H1 (cell line): ENCODE measurements around the gene UBALD1. TPM values are rescaled to one million over a fixed set of nuclear protein-coding genes. Genes with fewer than 3 reads are reported as not detected.

ENCODE experiments used
- CTCF ChIA-PET: fragments of 300-600 bp; sonication (Branson Sonifier 250); formaldehyde crosslinking; loops from one replicate; lab custom pipeline; 2021; ENCODE audit not compliant: partially characterized antibody; lab: Charles Lee
- POLR2A ChIA-PET: fragments of 300-600 bp; sonication (Branson Sonifier 250); formaldehyde crosslinking; loops from one replicate; lab custom pipeline; 2021; ENCODE audit warnings: inconsistent platforms; ENCODE audit not compliant: partially characterized antibody; lab: Charles Lee
- DNase-seq, 2 experiments: peaks; one replicate each; pipeline versions ENCODE4 v3.0.0 to v3.0.0-alpha.2; 2010 to 2022; ENCODE audit warnings: low spot score in 2 of 2, low read depth in 1 of 2, mixed read lengths in 1 of 2
- FAIRE-seq: peaks from 2 replicates; lab custom pipeline; 2011; peaks lifted over from hg19 to GRCh38; lab: Jason Lieb, UNC
- H2AFZ ChIP-seq: 2 replicates; pipeline ENCODE4 v1.8.1; 2012; ENCODE audit warnings: low read length, inconsistent platforms
- H2AK5ac ChIP-seq: 2 replicates; pipeline ENCODE4 v1.6.1; 2013; ENCODE audit warnings: low read depth, low read length
- H2BK120ac ChIP-seq: replicated peaks from 2 replicates; pipeline ENCODE3; 2013; ENCODE audit warnings: low read depth, low read length, inconsistent platforms
- H2BK12ac ChIP-seq: 2 replicates; pipeline ENCODE4 v1.6.1; 2013; ENCODE audit warnings: low read depth, low read length
- H2BK15ac ChIP-seq: 2 replicates; pipeline ENCODE4 v1.6.1; 2013; ENCODE audit warnings: low read length
- H2BK20ac ChIP-seq: 2 replicates; pipeline ENCODE4 v1.6.1; 2013; ENCODE audit warnings: low read length
- H2BK5ac ChIP-seq: 2 replicates; pipeline ENCODE4 v1.6.1; 2013; ENCODE audit warnings: low read depth, low read length
- H3K14ac ChIP-seq: 2 replicates; pipeline ENCODE4 v1.6.1; 2013; ENCODE audit warnings: inconsistent platforms; ENCODE audit not compliant: insufficient read length
- H3K18ac ChIP-seq: 2 replicates; pipeline ENCODE4 v1.6.1; 2013; ENCODE audit warnings: low read length; ENCODE audit errors: extremely low read depth
- H3K23ac ChIP-seq: 2 replicates; pipeline ENCODE4 v1.6.1; 2013; ENCODE audit warnings: inconsistent platforms; ENCODE audit not compliant: insufficient read length
- H3K23me2 ChIP-seq: 2 replicates; pipeline ENCODE4 v1.6.1; 2013; ENCODE audit warnings: low read depth, low read length
- H3K27ac ChIP-seq: 2 replicates; pipeline ENCODE4 v1.6.1; 2011; ENCODE audit warnings: low read depth, low read length, inconsistent platforms
- H3K27me3 ChIP-seq, 4 experiments: replicated peaks in 1 of 4; 1 replicate in 1 of 4; 2 replicates in 3 of 4; pipeline versions ENCODE4 v1.6.1 to v1.8.1; 2011 to 2013; ENCODE audit warnings: low read length in 3 of 4, mild to moderate bottlenecking in 3 of 4, inconsistent platforms in 2 of 4, mixed read lengths in 2 of 4, moderate library complexity in 1 of 4; ENCODE audit not compliant: control insufficient read depth in 3 of 4, insufficient read depth in 3 of 4; ENCODE audit errors: extremely low read depth in 1 of 4
- H3K36me3 ChIP-seq, 4 experiments: 2 replicates each; pipeline versions ENCODE4 v1.6.1 to v1.8.1; 2011 to 2013; ENCODE audit warnings: mild to moderate bottlenecking in 4 of 4, low read length in 3 of 4, moderate library complexity in 2 of 4, control low read depth in 1 of 4, inconsistent platforms in 1 of 4; ENCODE audit not compliant: insufficient read depth in 4 of 4, control insufficient read depth in 2 of 4
- H3K4ac ChIP-seq: replicated peaks from 2 replicates; pipeline ENCODE3; 2013; ENCODE audit warnings: low read length, low read depth, mixed read lengths, inconsistent platforms; ENCODE audit not compliant: insufficient read length
- H3K4me1 ChIP-seq, 4 experiments: replicated peaks in 1 of 4; 1 replicate in 1 of 4; 2 replicates in 3 of 4; pipeline versions ENCODE4 v1.6.1 to v1.8.1; 2011 to 2013; ENCODE audit warnings: low read length in 3 of 4, inconsistent platforms in 2 of 4, mixed read lengths in 1 of 4; ENCODE audit not compliant: insufficient read depth in 4 of 4, control insufficient read depth in 3 of 4
- H3K4me2 ChIP-seq, 2 experiments: 2 replicates each; pipeline versions ENCODE4 v1.6.1 to v1.8.1; 2011 to 2013; ENCODE audit warnings: low read depth in 2 of 2, low read length in 2 of 2, control low read depth in 1 of 2, inconsistent platforms in 1 of 2, mild to moderate bottlenecking in 1 of 2; ENCODE audit not compliant: insufficient read depth in 1 of 2
- H3K4me3 ChIP-seq, 4 experiments: fragments of 200-600, 300-600 bp in 1 of 4; sonication (generic), shearing (Covaris generic), sonication (Bioruptor Twin) in 1 of 4; 2 replicates each; pipeline versions ENCODE4 v1.5.1 to v1.8.1; 2011 to 2016; ENCODE audit warnings: low read length in 4 of 4, low read depth in 3 of 4, control low read depth in 2 of 4, inconsistent platforms in 2 of 4, mild to moderate bottlenecking in 2 of 4, mixed read lengths in 1 of 4, moderate library complexity in 1 of 4; ENCODE audit not compliant: insufficient read depth in 2 of 4; ENCODE audit errors: extremely low read depth in 1 of 4
- H3K56ac ChIP-seq: replicated peaks from 2 replicates; pipeline ENCODE3; 2013; ENCODE audit warnings: low read depth, mild to moderate bottlenecking, mixed read lengths, low read length, inconsistent platforms; ENCODE audit not compliant: insufficient read length
- H3K79me1 ChIP-seq: 2 replicates; pipeline ENCODE4 v1.6.1; 2013; ENCODE audit warnings: low read depth, low read length, control low read depth
- H3K79me2 ChIP-seq, 2 experiments: 2 replicates each; pipeline versions ENCODE4 v1.6.1 to v1.8.1; 2012 to 2013; ENCODE audit warnings: low read length in 2 of 2, mild to moderate bottlenecking in 2 of 2, inconsistent platforms in 1 of 2; ENCODE audit not compliant: insufficient read depth in 2 of 2, control insufficient read depth in 1 of 2
- H3K9ac ChIP-seq, 4 experiments: replicated peaks in 1 of 4; 1 replicate in 1 of 4; 2 replicates in 3 of 4; pipeline versions ENCODE4 v1.6.1 to v1.8.1; 2011 to 2013; ENCODE audit warnings: low read depth in 3 of 4, low read length in 3 of 4, control low read depth in 2 of 4, mild to moderate bottlenecking in 2 of 4, moderate library complexity in 2 of 4, inconsistent platforms in 1 of 4; ENCODE audit errors: extremely low read depth in 1 of 4
- H3K9me3 ChIP-seq, 2 experiments: 2 replicates each; pipeline versions ENCODE4 v1.6.1 to v1.8.1; 2012 to 2013; ENCODE audit warnings: mild to moderate bottlenecking in 2 of 2, moderate library complexity in 2 of 2, control low read depth in 1 of 2, inconsistent platforms in 1 of 2, low read depth in 1 of 2, low read length in 1 of 2, mixed read lengths in 1 of 2; ENCODE audit not compliant: insufficient read depth in 2 of 2
- H4K20me1 ChIP-seq, 2 experiments: replicated peaks in 1 of 2; 2 replicates each; pipeline versions ENCODE3 to v1.8.1; 2011 to 2013; ENCODE audit warnings: inconsistent platforms in 2 of 2, low read length in 2 of 2, mild to moderate bottlenecking in 1 of 2; ENCODE audit not compliant: insufficient read depth in 2 of 2, control insufficient read depth in 1 of 2
- H4K5ac ChIP-seq: 2 replicates; pipeline ENCODE4 v1.6.1; 2013; ENCODE audit warnings: low read length, low read depth, mixed read lengths, inconsistent platforms; ENCODE audit not compliant: insufficient read length
- H4K8ac ChIP-seq: 2 replicates; pipeline ENCODE4 v1.8.0; 2013; ENCODE audit warnings: mild to moderate bottlenecking, moderate library complexity, low read length, inconsistent platforms; ENCODE audit not compliant: insufficient read depth; ENCODE audit errors: extremely low read depth
- H4K91ac ChIP-seq: replicated peaks from 2 replicates; pipeline ENCODE3; 2013; ENCODE audit warnings: low read length, mixed read lengths, inconsistent platforms; ENCODE audit not compliant: insufficient read length
- ASH2L ChIP-seq: fragments of 200-600, 300-600 bp; sonication (generic); IDR thresholded peaks from one replicate; pipeline ENCODE4 v1.7.1; 2017; ENCODE audit warnings: low read length
- CHD2 ChIP-seq: IDR thresholded peaks from 2 replicates; pipeline ENCODE4 v1.6.1; 2012; ENCODE audit warnings: low read length, improper control_type of control experiment
- POLR2A ChIP-seq, 2 experiments: IDR thresholded peaks; 1 replicate in 1 of 2; 2 replicates in 1 of 2; pipeline ENCODE4 v1.6.1; 2011; ENCODE audit warnings: low read depth in 2 of 2, low read length in 2 of 2, mild to moderate bottlenecking in 2 of 2; ENCODE audit errors: control extremely low read depth in 1 of 2
- POLR2AphosphoS5 ChIP-seq: IDR thresholded peaks from 2 replicates; pipeline ENCODE4 v1.6.1; 2011; ENCODE audit warnings: low read depth, low read length
- SIX5 ChIP-seq: IDR thresholded peaks from 2 replicates; pipeline ENCODE4 v1.6.1; 2011; ENCODE audit warnings: mild to moderate bottlenecking, low read depth, low read length
- SRF ChIP-seq: IDR thresholded peaks from 2 replicates; pipeline ENCODE4 v1.6.1; 2011; ENCODE audit warnings: mild to moderate bottlenecking, low read depth, low read length, moderate library complexity
- TAF1 ChIP-seq: IDR thresholded peaks from 2 replicates; pipeline ENCODE4 v1.6.1; 2011; ENCODE audit warnings: mild to moderate bottlenecking, low read depth, low read length
- TBP ChIP-seq: IDR thresholded peaks from 2 replicates; pipeline ENCODE4 v1.6.1; 2011; ENCODE audit warnings: low read depth, low read length, improper control_type of control experiment
- YY1 ChIP-seq: IDR thresholded peaks from 2 replicates; pipeline ENCODE4 v1.6.1; 2011; ENCODE audit warnings: low read depth, mild to moderate bottlenecking, low read length
- WGBS, 2 experiments: shearing (Covaris generic) in 1 of 2; methylation state at CpG; one replicate each; pipeline versions ENCODE4 v1.1.6 to v1.1.7; 2013 to 2015; ENCODE audit warnings: low lambda C conversion rate in 2 of 2, mixed read lengths in 2 of 2, inconsistent platforms in 1 of 2, low coverage in 1 of 2, missing lambda C conversion rate in 1 of 2; ENCODE audit not compliant: insufficient replicate concordance in 2 of 2, insufficient coverage in 1 of 2, insufficient read length in 1 of 2; ENCODE audit errors: extremely low coverage in 1 of 2, missing lambda C conversion rate in 1 of 2; 5-methylcytosine and 5-hydroxymethylcytosine counted together
- polyA plus RNA-seq, 7 experiments: library from polyadenylated mRNA; depleted of rRNA in 3 of 7; stranded (reverse) in 5 of 7; unstranded in 2 of 7; fragments of >200 nt in 5 of 7; fragments of 200-250 nt in 2 of 7; gene quantifications; 1 replicate in 5 of 7; 2 replicates in 1 of 7; 4 replicates in 1 of 7; pipeline versions ENCODE4 v1.2.1 to v1.2.3, GENCODE V29; 2011 to 2013; ENCODE audit warnings: missing spikeins in 2 of 7, mixed read lengths in 2 of 7
- total RNA-seq: library from RNA; stranded (reverse); fragmentation: NEBNext Ultra II Directional; extraction: Animal tissue kit (Norgen Biotek cat#: 25700); gene quantifications from 2 replicates; pipeline ENCODE4 v1.2.1, GENCODE V29; 2021
- TF ChIP-seq, protein P1 (sequence below), 3 experiments: IDR thresholded peaks; 1 replicate in 2 of 3; 2 replicates in 1 of 3; pipeline versions ENCODE4 v1.5.1 to v1.6.1; 2011; ENCODE audit warnings: low read length in 3 of 3, mild to moderate bottlenecking in 3 of 3, inconsistent platforms in 2 of 3, low read depth in 1 of 3, moderate library complexity in 1 of 3; ENCODE audit not compliant: insufficient read depth in 1 of 3; ENCODE audit errors: control extremely low read depth in 1 of 3
- TF ChIP-seq, protein P2 (sequence below): IDR thresholded peaks from 2 replicates; pipeline ENCODE4 v1.6.1; 2011; ENCODE audit warnings: low read length, improper control_type of control experiment
- TF ChIP-seq, protein P3 (sequence below): IDR thresholded peaks from 2 replicates; pipeline ENCODE4 v1.6.1; 2011; ENCODE audit warnings: low read depth, mild to moderate bottlenecking, low read length; ENCODE audit not compliant: insufficient read depth

UBALD1 gene
- total and polyA plus RNA-seq, 2 of the 8 experiments (the other 6 are each of a cell fraction or from before 2014, with no cell fraction given), result 28.6 to 62.0 TPM

DNA sequence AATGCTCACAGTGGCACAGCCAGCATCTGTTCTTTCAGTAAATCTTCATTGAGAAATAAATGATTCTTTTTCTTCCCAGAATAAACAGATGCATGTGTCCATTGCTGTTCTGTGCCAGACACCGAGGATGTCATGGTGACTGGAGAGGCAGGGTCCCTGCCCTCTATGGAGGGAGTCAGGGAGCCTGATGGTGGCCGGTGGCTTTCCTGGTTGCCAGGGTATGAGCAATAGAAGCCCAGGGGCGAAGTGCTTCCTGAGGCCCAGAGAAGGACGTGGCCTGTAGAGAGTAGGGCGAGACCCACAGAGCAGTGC, 48.7 kb upstream of the UBALD1 start:
- CTCF ChIA-PET, result interaction anchor here (0.9 to 1.5 kb wide), 2 partner anchors 143 to 153 kb away, joined by 3 read pairs; no protein-coding TSS in a partner anchor
- Histone ChIP-seq H3K27ac (no peak overlapping the region), H4K20me1 (peaks cover 0 to 18% of the 10 kb centered on the region in 2 experiments), H3K79me1 (peaks cover 15% of the 10 kb centered on the region; the same call in 1 of the 2 replicates), H3K9me3 (no peaks in the 10 kb centered on the region), H3K18ac (no peak overlapping the region), H2BK20ac (no peak overlapping the region), H3K36me3 (peaks cover 2 to 17% (median 11%) of the 10 kb centered on the region in 4 experiments; a peak in 6 of 8 replicates), H3K14ac (no peak overlapping the region), H4K91ac (no peak overlapping the region), H3K4me2 (no peak overlapping the region), H2AK5ac (no peak overlapping the region), H2BK5ac (no peak overlapping the region; the same call in 1 of the 2 replicates), H4K5ac (no peak overlapping the region), H3K4me3 (no peak overlapping the region), H3K4me1 (peaks cover 0 to 2% (median 0%) of the 10 kb centered on the region in 4 experiments; a peak in 3 of 7 replicates), H3K79me2 (peaks cover 0 to 1% of the 10 kb centered on the region in 2 experiments; a peak in 1 of 4 replicates), H2BK12ac (no peak overlapping the region), H4K8ac (no peak overlapping the region), H2BK15ac (no peak overlapping the region), H3K23me2 (peaks cover 4% of the 10 kb centered on the region), H3K56ac (no peak overlapping the region), H3K27me3 (no peaks in the 10 kb centered on the region), H2BK120ac (no peak overlapping the region), H2AFZ (no peak overlapping the region), H3K4ac (no peak overlapping the region), H3K9ac (no peak overlapping the region), H3K23ac (no peak overlapping the region)
- 87% methylated on average over 5 of the region's 5 CpGs; no CpG with 5 or more reads in 1 of the 2 experiments for WGBS, 2 experiments
- no peak for FAIRE-seq
- no peak for TF ChIP-seq SIX5
- TF ChIP-seq, protein P1, sequence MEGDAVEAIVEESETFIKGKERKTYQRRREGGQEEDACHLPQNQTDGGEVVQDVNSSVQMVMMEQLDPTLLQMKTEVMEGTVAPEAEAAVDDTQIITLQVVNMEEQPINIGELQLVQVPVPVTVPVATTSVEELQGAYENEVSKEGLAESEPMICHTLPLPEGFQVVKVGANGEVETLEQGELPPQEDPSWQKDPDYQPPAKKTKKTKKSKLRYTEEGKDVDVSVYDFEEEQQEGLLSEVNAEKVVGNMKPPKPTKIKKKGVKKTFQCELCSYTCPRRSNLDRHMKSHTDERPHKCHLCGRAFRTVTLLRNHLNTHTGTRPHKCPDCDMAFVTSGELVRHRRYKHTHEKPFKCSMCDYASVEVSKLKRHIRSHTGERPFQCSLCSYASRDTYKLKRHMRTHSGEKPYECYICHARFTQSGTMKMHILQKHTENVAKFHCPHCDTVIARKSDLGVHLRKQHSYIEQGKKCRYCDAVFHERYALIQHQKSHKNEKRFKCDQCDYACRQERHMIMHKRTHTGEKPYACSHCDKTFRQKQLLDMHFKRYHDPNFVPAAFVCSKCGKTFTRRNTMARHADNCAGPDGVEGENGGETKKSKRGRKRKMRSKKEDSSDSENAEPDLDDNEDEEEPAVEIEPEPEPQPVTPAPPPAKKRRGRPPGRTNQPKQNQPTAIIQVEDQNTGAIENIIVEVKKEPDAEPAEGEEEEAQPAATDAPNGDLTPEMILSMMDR (IDR thresholded peaks at IDR 0.05; ENCODE audit: control extremely low read depth in 1 of 3, insufficient read depth in 1 of 3, low read depth in 1 of 3, low read length in 3 of 3), result no peak
- no peak for TF ChIP-seq TAF1
- no peak for TF ChIP-seq ASH2L
- TF ChIP-seq YY1, result no peak
- TF ChIP-seq, protein P2, sequence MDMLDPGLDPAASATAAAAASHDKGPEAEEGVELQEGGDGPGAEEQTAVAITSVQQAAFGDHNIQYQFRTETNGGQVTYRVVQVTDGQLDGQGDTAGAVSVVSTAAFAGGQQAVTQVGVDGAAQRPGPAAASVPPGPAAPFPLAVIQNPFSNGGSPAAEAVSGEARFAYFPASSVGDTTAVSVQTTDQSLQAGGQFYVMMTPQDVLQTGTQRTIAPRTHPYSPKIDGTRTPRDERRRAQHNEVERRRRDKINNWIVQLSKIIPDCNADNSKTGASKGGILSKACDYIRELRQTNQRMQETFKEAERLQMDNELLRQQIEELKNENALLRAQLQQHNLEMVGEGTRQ, result no peak
- no peak for TF ChIP-seq POLR2AphosphoS5
- TF ChIP-seq POLR2A (IDR thresholded peaks at IDR 0.05; ENCODE audit: control extremely low read depth in 1 of 2, low read depth in 2 of 2, low read length in 2 of 2), result no peak
- TF ChIP-seq SRF, result no peak
- TF ChIP-seq, protein P3, sequence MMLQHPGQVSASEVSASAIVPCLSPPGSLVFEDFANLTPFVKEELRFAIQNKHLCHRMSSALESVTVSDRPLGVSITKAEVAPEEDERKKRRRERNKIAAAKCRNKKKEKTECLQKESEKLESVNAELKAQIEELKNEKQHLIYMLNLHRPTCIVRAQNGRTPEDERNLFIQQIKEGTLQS, result no peak
- no peak for TF ChIP-seq TBP
- TF ChIP-seq CHD2, result no peak
- DNase-seq, result no peak
- POLR2A ChIA-PET, result no interaction called here
